ENCODE data around the gene FABP3. TPM values are rescaled to one million over a fixed set of nuclear protein-coding genes. Genes with fewer than 3 reads are reported as not detected.
"Not testable (repeated sequence)": the region's sequence is repeated elsewhere in the genome, so short reads cannot be mapped to it uniquely, and the experiment has no call there.

The FABP3 gene
- total RNA-seq, 4 donors from 2014 or later, result 28.2 to 77.6 (median 33.2) TPM; not detected in 1

- H3K36me3 ChIP-seq, result no peaks in the 10 kb centered on the region
- TF ChIP-seq CTCF (IDR thresholded peaks at IDR 0.05), result no peak
- no peak for TF ChIP-seq POLR2A (IDR thresholded peaks at IDR 0.05)
- no peaks in the 10 kb centered on the region for H3K9me3 ChIP-seq
- intact Hi-C loops (cut with DNase I; ENCODE audit: low total_unique reads), result no loop called here
- no peak for DNase-seq
- H3K27me3 ChIP-seq, result no peaks in the 10 kb centered on the region
- no peaks in the 10 kb centered on the region for H3K4me1 ChIP-seq
- no peak overlapping the region for H3K27ac ChIP-seq
- no peak overlapping the region for H3K4me3 ChIP-seq
These were observed 20.6 kb upstream of the FABP3 start for GRCh38 chr1:31393463-31393862.

GRCh38 chr1:31390071-31390470 lies 17.2 kb upstream of the FABP3 start:
- no peak overlapping the region for H3K4me3 ChIP-seq
- TF ChIP-seq CTCF (IDR thresholded peaks at IDR 0.05), result no peak
- no peak for TF ChIP-seq POLR2A (IDR thresholded peaks at IDR 0.05)
- H3K27me3 ChIP-seq, result no peaks in the 10 kb centered on the region
- no peak for DNase-seq
- intact Hi-C loops (cut with DNase I; ENCODE audit: low total_unique reads), result no loop called here
- no peak overlapping the region for H3K27ac ChIP-seq
- no peaks in the 10 kb centered on the region for H3K4me1 ChIP-seq
- no peaks in the 10 kb centered on the region for H3K9me3 ChIP-seq
- no peaks in the 10 kb centered on the region for H3K36me3 ChIP-seq

- Histone ChIP-seq H3K9me3 (no peaks in the 10 kb centered on the region), H3K27ac (no peak overlapping the region), H3K4me1 (no peaks in the 10 kb centered on the region), H3K27me3 (no peaks in the 10 kb centered on the region), H3K4me3 (no peak overlapping the region), H3K36me3 (no peaks in the 10 kb centered on the region)
- TF ChIP-seq CTCF (IDR thresholded peaks at IDR 0.05), result no peak
- TF ChIP-seq POLR2A (IDR thresholded peaks at IDR 0.05), result no peak
- no peak for DNase-seq
- intact Hi-C loops (cut with DNase I; ENCODE audit: low total_unique reads), result no loop called here
These were observed 16.7 kb upstream of the FABP3 start for GRCh38 chr1:31389616-31390015.

- intact Hi-C loops (cut with DNase I; ENCODE audit: low total_unique reads), result no loop called here
- H3K36me3 ChIP-seq, result no peaks in the 10 kb centered on the region
- H3K4me3 ChIP-seq, result no peak overlapping the region
- H3K9me3 ChIP-seq, result no peaks in the 10 kb centered on the region
- TF ChIP-seq POLR2A (IDR thresholded peaks at IDR 0.05) (no peak), CTCF (IDR thresholded peaks at IDR 0.05) (no peak)
- no peak overlapping the region for H3K27ac ChIP-seq
- no peaks in the 10 kb centered on the region for H3K27me3 ChIP-seq
- no peak for DNase-seq
- H3K4me1 ChIP-seq, result no peaks in the 10 kb centered on the region
These were observed 14.7 kb upstream of the FABP3 start for GRCh38 chr1:31387612-31388011.

- H3K9me3 ChIP-seq; H3K4me1 ChIP-seq; H3K4me3 ChIP-seq; DNase-seq; H3K27me3 ChIP-seq; intact Hi-C loops (cut with DNase I; ENCODE audit: low total_unique reads); H3K36me3 ChIP-seq; H3K27ac ChIP-seq: not testable (repeated sequence)
These were observed 13.8 kb upstream of the FABP3 start for GRCh38 chr1:31386576-31387243.

- no peaks in the 10 kb centered on the region for H3K27me3 ChIP-seq
- TF ChIP-seq POLR2A (IDR thresholded peaks at IDR 0.05), result no peak
- no peak for TF ChIP-seq CTCF (IDR thresholded peaks at IDR 0.05)
- H3K4me1 ChIP-seq, result no peaks in the 10 kb centered on the region
- intact Hi-C loops (cut with DNase I; ENCODE audit: low total_unique reads), result no loop called here
- H3K9me3 ChIP-seq, result no peaks in the 10 kb centered on the region
- no peak for DNase-seq
- H3K36me3 ChIP-seq, result no peaks in the 10 kb centered on the region
- no peak overlapping the region for H3K27ac ChIP-seq
- no peak overlapping the region for H3K4me3 ChIP-seq
These were observed 11.1 kb upstream of the FABP3 start for GRCh38 chr1:31383967-31384366.

All from uterus (tissue), 4 donors.